T-helper 17 cell (primary cell): ENCODE data around the gene KRTAP19-6. TPM values are rescaled to one million over a fixed set of nuclear protein-coding genes. Genes with fewer than 3 reads are reported as not detected.
"Not testable (repeated sequence)": the region's sequence is repeated elsewhere in the genome, so short reads cannot be mapped to it uniquely, and the experiment has no call there.

Experiments
- ATAC-seq: fragments of 150-1000 bp; cut with Tn5 transposase; 2 replicates; pipeline ENCODE4 v1.10.0; 2021; ENCODE audit warnings: mild to moderate bottlenecking, moderate library complexity
- DNase-seq, 3 donors: peaks; one replicate each; pipeline versions ENCODE4 v3.0.0 to v3.0.0-alpha.2; 2020 to 2021
- H3K9me3 ChIP-seq: one replicate; pipeline ENCODE4 v1.7.0; 2013; ENCODE audit warnings: low read length, mild to moderate bottlenecking; ENCODE audit not compliant: control insufficient read depth, poor library complexity, severe bottlenecking
- H3K27ac Mint-ChIP-seq: one replicate; pipeline ENCODE4 v1.8.0; 2022; ENCODE audit warnings: mild to moderate bottlenecking, moderate library complexity, mixed read lengths
- H3K27me3 Mint-ChIP-seq: one replicate; pipeline ENCODE4 v1.8.0; 2022; ENCODE audit warnings: mixed read lengths
- H3K36me3 Mint-ChIP-seq: one replicate; pipeline ENCODE4 v1.8.0; 2022; ENCODE audit warnings: low read depth, mixed read lengths
- H3K4me1 Mint-ChIP-seq: one replicate; pipeline ENCODE4 v1.8.0; 2022; ENCODE audit warnings: mild to moderate bottlenecking, mixed read lengths
- H3K4me3 Mint-ChIP-seq: one replicate; pipeline ENCODE4 v1.8.0; 2022; ENCODE audit warnings: mild to moderate bottlenecking, moderate library complexity, mixed read lengths
- total RNA-seq, 4 donors: library from RNA in 2 of 4; stranded (reverse) in 2 of 4; gene quantifications; one replicate each; pipeline ENCODE4 v1.2.3 and lab custom pipeline; 2022 to 2026

The KRTAP19-6 gene
- total RNA-seq, 2 donors from 2014 or later, result not detected

DNA sequence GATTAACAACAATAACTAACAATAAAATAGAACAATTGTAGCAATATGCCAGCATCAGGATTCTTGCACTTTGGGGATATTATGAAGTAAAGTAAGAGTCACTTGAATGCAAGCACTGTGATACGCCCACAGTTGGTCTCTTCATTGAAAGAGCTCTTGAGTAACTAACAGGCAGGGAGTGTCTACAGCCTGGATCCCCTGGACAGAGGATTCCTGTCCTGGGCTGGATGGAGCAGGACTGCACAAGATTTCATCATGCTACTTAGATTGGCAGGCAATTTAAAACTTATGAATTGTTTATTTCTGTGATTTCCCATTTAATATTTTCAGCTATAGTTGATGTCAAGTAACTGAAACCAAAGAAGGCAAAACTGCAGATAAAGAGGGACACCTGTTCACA is 26.0 kb downstream of the KRTAP19-6 start:
- Mint-ChIP-seq H3K36me3 (no peaks in the 10 kb centered on the region), H3K27me3 (no peaks in the 10 kb centered on the region), H3K4me1 (no peaks in the 10 kb centered on the region), H3K4me3 (no peak overlapping the region), H3K27ac (no peak overlapping the region)
- DNase-seq (no peak), ATAC-seq (no peak)
- H3K9me3 ChIP-seq, result no peaks in the 10 kb centered on the region

DNA sequence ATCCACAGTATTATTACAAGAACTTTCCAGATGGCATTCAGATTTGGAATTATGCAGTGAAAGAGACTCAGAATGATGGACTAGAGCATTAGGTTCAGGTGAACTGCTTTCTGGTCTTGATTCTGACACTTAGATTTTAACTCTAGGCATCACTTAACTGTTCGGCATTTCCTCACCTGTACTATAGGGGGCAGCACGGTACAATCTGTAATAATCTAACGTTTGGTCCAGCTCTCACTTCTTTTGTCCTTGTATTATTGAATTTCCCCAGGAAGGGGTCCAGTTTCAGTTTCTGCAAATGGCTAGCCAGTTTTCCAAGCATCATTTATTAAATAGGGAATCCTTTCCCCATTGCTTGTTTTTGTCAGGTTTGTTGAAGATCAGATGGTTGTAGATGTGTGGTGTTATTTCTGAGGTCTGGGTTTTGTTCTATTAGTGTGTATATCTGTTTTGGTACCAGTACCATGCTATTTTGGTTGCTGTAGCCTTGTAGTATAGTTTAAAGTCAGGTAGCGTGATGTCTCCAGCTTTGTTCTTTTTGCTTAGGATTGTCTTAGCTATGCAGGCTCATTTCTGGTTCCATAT is 36.0 kb downstream of the KRTAP19-6 start:
- ATAC-seq, DNase-seq, H3K4me1 Mint-ChIP-seq, H3K36me3 Mint-ChIP-seq, H3K9me3 ChIP-seq, H3K27ac Mint-ChIP-seq, H3K4me3 Mint-ChIP-seq: not testable (repeated sequence)
- peaks cover 19% of the 10 kb centered on the region for H3K27me3 Mint-ChIP-seq

DNA sequence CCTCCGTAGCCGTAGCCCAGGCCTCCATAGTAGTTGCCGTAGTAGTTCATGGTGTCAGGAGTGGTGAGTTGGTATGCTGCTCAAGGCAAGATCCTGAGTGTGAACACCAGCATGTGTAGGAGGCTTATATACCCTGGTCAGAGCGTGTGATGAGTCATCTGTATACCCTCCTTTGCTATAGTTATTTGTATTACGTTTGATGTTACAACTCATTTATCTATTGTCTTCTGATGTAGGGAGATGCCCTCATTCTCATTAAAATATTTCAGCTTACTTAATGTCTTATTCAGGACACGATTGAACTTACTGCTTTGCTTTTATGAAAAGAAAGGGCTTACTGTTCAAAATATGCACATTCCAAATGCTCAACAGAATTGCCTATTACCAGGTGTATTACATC is 39.6 kb downstream of the KRTAP19-6 start, which contains the start of gene KRTAP19-5:
Gene KRTAP19-5, minus strand, starts transcription at position 101 of the 400 bp plus-strand sequence. Its CDS starts 51 bp downstream, at position 50.
- Mint-ChIP-seq H3K27ac (no peak within 1 kb of the TSS), H3K27me3 (peaks cover 12% of the 10 kb centered on the region), H3K4me3 (no peak within 1 kb of the TSS), H3K36me3 (no peaks in the 10 kb centered on the region), H3K4me1 (no peaks in the 10 kb centered on the region)
- H3K9me3 ChIP-seq, result no peaks in the 10 kb centered on the region
- ATAC-seq (no peak), DNase-seq (no peak)

DNA sequence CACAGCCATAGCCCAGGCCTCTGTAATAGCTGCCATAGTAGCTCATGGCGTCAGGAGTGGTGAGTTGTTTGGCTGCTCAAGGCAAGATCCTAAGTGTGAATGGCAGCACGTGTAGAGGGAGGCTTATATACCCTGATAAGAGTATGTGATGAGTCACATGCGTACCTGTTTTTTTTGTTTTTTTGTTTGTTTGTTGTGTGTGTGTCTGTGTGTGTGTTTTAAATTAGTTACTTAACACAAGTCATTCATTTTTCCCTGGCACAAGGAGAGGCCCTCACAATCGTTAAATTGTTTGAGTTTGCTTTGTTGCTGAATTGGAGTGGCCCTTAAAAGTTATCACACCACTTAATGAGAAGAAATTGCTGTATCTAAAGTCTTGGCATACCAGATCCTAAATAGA is 44.6 kb downstream of the KRTAP19-6 start, which contains the start of gene KRTAP19-4:
Gene KRTAP19-4, minus strand, starts transcription at position 101 of the 400 bp plus-strand sequence. Its CDS starts 55 bp downstream, at position 46.
- DNase-seq, result no peak
- H3K4me1 Mint-ChIP-seq, result no peaks in the 10 kb centered on the region
- no peaks in the 10 kb centered on the region for H3K36me3 Mint-ChIP-seq
- no peak for ATAC-seq
- no peaks in the 10 kb centered on the region for H3K27me3 Mint-ChIP-seq
- H3K27ac Mint-ChIP-seq, result no peak within 1 kb of the TSS
- H3K4me3 Mint-ChIP-seq, result no peak within 1 kb of the TSS
- H3K9me3 ChIP-seq, result no peaks in the 10 kb centered on the region

DNA sequence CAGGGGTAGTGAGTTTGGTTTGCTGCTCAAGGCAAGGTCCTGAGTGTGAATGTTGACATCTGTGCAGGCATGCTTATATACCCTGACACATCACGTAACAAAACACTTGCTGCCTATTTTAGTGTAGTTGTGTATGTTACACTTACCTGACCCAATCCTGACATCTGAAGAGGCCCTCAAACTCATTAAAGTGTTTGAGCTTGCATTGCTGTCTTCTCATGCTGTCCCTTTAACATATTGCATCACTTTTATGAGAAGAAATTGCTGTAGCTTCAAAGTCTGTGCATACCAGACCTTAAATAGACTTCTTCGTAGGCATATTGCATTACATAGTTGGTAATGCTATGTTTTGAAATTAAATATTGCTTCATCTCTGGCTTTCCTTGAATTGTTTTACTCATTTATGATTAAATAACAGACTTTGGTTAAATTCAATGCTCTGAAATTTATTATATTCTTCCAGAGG is 49.7 kb downstream of the KRTAP19-6 start, which contains the start of gene KRTAP19-3:
Gene KRTAP19-3, minus strand, starts transcription at position 51 of the 466 bp plus-strand sequence. CDS start 56 bp downstream, outside the sequence.
- H3K27ac Mint-ChIP-seq, result no peak within 1 kb of the TSS
- ATAC-seq, result no peak
- no peak for DNase-seq
- H3K4me3 Mint-ChIP-seq, result no peak within 1 kb of the TSS
- no peaks in the 10 kb centered on the region for H3K36me3 Mint-ChIP-seq
- no peaks in the 10 kb centered on the region for H3K4me1 Mint-ChIP-seq
- H3K27me3 Mint-ChIP-seq, result no peaks in the 10 kb centered on the region
- H3K9me3 ChIP-seq, result no peaks in the 10 kb centered on the region

Other genes starting within 250 kb of the KRTAP19-6 start
- gene KRTAP26-1, start 221.5 kb downstream of the KRTAP19-6 start, total RNA-seq, result not detected
- gene KRTAP27-1, start 204.2 kb downstream of the KRTAP19-6 start, total RNA-seq, result not detected
- gene KRTAP23-1, start 193.3 kb downstream of the KRTAP19-6 start, total RNA-seq, result not detected
- gene KRTAP13-2, start 169.6 kb downstream of the KRTAP19-6 start, total RNA-seq, result not detected
- not detected for gene KRTAP13-1, start 145.8 kb downstream of the KRTAP19-6 start, total RNA-seq
- not detected for gene KRTAP13-3, start 115.9 kb downstream of the KRTAP19-6 start, total RNA-seq
- gene KRTAP13-4, start 111.6 kb downstream of the KRTAP19-6 start, total RNA-seq, result not detected
- not detected for gene KRTAP15-1, start 101.6 kb downstream of the KRTAP19-6 start, total RNA-seq
- gene KRTAP19-1, start 61.5 kb downstream of the KRTAP19-6 start, total RNA-seq, result not detected
- not detected for gene KRTAP19-2, start 54.4 kb downstream of the KRTAP19-6 start, total RNA-seq
- not detected for gene KRTAP19-3, start 49.9 kb downstream of the KRTAP19-6 start, total RNA-seq
- gene KRTAP19-4, start 44.7 kb downstream of the KRTAP19-6 start, total RNA-seq, result not detected
- gene KRTAP19-5, start 39.7 kb downstream of the KRTAP19-6 start, total RNA-seq, result not detected
- not detected for gene KRTAP19-7, start 19.4 kb upstream of the KRTAP19-6 start, total RNA-seq
- not detected for gene KRTAP22-2, start 48.5 kb upstream of the KRTAP19-6 start, total RNA-seq
- gene KRTAP6-3, start 50.6 kb upstream of the KRTAP19-6 start, total RNA-seq, result not detected
- gene KRTAP6-2, start 57.0 kb upstream of the KRTAP19-6 start, total RNA-seq, result not detected
- not detected for gene KRTAP22-1, start 59.2 kb upstream of the KRTAP19-6 start, total RNA-seq
- gene KRTAP6-1, start 72.1 kb upstream of the KRTAP19-6 start, total RNA-seq, result not detected
- not detected for gene KRTAP20-1, start 74.6 kb upstream of the KRTAP19-6 start, total RNA-seq
- not detected for gene KRTAP20-4, start 78.8 kb upstream of the KRTAP19-6 start, total RNA-seq
- not detected for gene KRTAP20-2, start 93.3 kb upstream of the KRTAP19-6 start, total RNA-seq
- gene KRTAP20-3, start 101.0 kb upstream of the KRTAP19-6 start, total RNA-seq, result not detected
- gene KRTAP21-3, start 176.9 kb upstream of the KRTAP19-6 start, total RNA-seq, result not detected
- not detected for gene KRTAP21-2, start 205.4 kb upstream of the KRTAP19-6 start, total RNA-seq
- not detected for gene KRTAP21-1, start 213.6 kb upstream of the KRTAP19-6 start, total RNA-seq